ENCODE results near the gene SCAMP3. TPM values are rescaled to one million over a fixed set of nuclear protein-coding genes. Genes with fewer than 3 reads are reported as not detected.

SCAMP3 gene
- total and polyA plus RNA-seq, 2 of the 4 experiments (the other 2 are of a cell fraction): 30.5 to 118 TPM

DNA sequence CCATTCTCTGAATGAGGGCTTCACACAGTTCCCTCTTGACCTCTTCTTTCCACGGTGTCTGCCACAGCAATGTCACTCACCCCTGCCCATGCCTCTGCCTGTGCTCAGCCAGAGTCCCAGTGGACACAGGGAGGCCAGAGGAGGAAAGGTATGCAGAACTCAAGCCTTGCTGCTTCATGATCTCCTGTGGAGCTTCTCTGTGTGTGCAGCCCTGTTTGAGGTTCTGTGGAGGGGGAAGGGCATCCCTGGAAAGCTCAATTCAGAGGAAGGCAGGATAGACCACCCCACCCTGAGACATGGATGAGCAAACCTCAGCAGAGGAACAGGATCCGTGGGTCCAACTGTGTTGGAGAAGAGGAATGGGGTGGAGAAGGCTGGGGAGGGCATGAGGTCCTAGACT is 17.1 kb upstream of the SCAMP3 start:
- H3K9ac ChIP-seq (ENCODE audit: low read depth, low read length): no peak overlapping the region
- no peaks in the 10 kb centered on the region; the same call in 1 of the 2 replicates for H4K20me1 ChIP-seq (ENCODE audit: insufficient read depth, low read length)
- no peak overlapping the region for H3K4me3 ChIP-seq (ENCODE audit: insufficient read depth, low read depth, low read length)
- no peak overlapping the region for H2BK5ac ChIP-seq (ENCODE audit: low read depth, low read length, poor library complexity, severe bottlenecking)
- peaks cover 0 to 9% of the 10 kb centered on the region in 2 experiments; a peak in 2 of 4 replicates for H3K79me1 ChIP-seq (ENCODE audit: low read depth in 1 of 2, low read length in 2 of 2)
- H3K14ac ChIP-seq (replicated peaks; ENCODE audit: low read depth, low read length): no peak overlapping the region
- intact Hi-C loops (cut with micrococcal nuclease): loop anchor here (5.0 kb wide), 1 partner anchor 313 kb away; no protein-coding TSS in a partner anchor
- no peak overlapping the region for H2AFZ ChIP-seq (replicated peaks; ENCODE audit: low read length, poor library complexity)
- in situ Hi-C loops (cut with MboI; ENCODE audit: low sequenced_read_pairs): loop anchor here (5.0 kb wide), 1 partner anchor 38 kb away; no protein-coding TSS in a partner anchor
- no peak overlapping the region for H3K4ac ChIP-seq (ENCODE audit: low read depth, low read length)
- H3K56ac ChIP-seq (ENCODE audit: extremely low read depth, insufficient read depth, low read length): no peak overlapping the region
- no peak overlapping the region for H3K4me2 ChIP-seq (ENCODE audit: low read depth, low read length)
- H2BK20ac ChIP-seq (ENCODE audit: low read depth, low read length): no peak overlapping the region
- no peak overlapping the region for H3K27ac ChIP-seq (ENCODE audit: insufficient read depth, low read length)
- no peak overlapping the region for H2BK120ac ChIP-seq (ENCODE audit: low read depth, low read length)
- H2AK9ac ChIP-seq (replicated peaks; ENCODE audit: low read depth, low read length, poor library complexity): no peak overlapping the region
- ChIA-PET CTCF (no interaction called here), POLR2A (ENCODE audit: unreplicated experiment) (no interaction called here)
- H3K36me3 ChIP-seq (ENCODE audit: control insufficient read depth, insufficient read depth, low read length): no peaks in the 10 kb centered on the region
- H3K4me1 ChIP-seq (ENCODE audit: control insufficient read depth, insufficient read depth, low read length): peaks cover 1% of the 10 kb centered on the region; the same call in 1 of the 2 replicates
- no peak overlapping the region for H3K23ac ChIP-seq (ENCODE audit: low read depth, low read length)
- H3K18ac ChIP-seq (ENCODE audit: low read depth, low read length): no peak overlapping the region
- no TSS peak for BruUV-seq (replicated peaks)
- H3K9me3 ChIP-seq (ENCODE audit: control insufficient read depth, insufficient read depth, low read length): no peaks in the 10 kb centered on the region
- no peaks in the 10 kb centered on the region for H3K27me3 ChIP-seq (ENCODE audit: control insufficient read depth, insufficient read depth, low read length)
- TF ChIP-seq RFX5 (IDR thresholded peaks at IDR 0.05; ENCODE audit: low read depth, low read length): no peak
- no peak for TF ChIP-seq FOS (IDR thresholded peaks at IDR 0.05; ENCODE audit: low read depth, low read length)
- TF ChIP-seq POLR2A (IDR thresholded peaks at IDR 0.05; ENCODE audit: low read depth, low read length): no peak
- TF ChIP-seq CHD1 (IDR thresholded peaks at IDR 0.05; ENCODE audit: low read depth, low read length): no peak
- TF ChIP-seq, protein P1, sequence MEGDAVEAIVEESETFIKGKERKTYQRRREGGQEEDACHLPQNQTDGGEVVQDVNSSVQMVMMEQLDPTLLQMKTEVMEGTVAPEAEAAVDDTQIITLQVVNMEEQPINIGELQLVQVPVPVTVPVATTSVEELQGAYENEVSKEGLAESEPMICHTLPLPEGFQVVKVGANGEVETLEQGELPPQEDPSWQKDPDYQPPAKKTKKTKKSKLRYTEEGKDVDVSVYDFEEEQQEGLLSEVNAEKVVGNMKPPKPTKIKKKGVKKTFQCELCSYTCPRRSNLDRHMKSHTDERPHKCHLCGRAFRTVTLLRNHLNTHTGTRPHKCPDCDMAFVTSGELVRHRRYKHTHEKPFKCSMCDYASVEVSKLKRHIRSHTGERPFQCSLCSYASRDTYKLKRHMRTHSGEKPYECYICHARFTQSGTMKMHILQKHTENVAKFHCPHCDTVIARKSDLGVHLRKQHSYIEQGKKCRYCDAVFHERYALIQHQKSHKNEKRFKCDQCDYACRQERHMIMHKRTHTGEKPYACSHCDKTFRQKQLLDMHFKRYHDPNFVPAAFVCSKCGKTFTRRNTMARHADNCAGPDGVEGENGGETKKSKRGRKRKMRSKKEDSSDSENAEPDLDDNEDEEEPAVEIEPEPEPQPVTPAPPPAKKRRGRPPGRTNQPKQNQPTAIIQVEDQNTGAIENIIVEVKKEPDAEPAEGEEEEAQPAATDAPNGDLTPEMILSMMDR (conservative IDR thresholded peaks at IDR 0.05; ENCODE audit: low read depth, low read length): no peak
- no peak for TF ChIP-seq CEBPB (IDR thresholded peaks at IDR 0.05; ENCODE audit: low read depth, low read length)
- no peak for TF ChIP-seq RAD21 (IDR thresholded peaks at IDR 0.05; ENCODE audit: low read length)
- no peak for TF ChIP-seq MXI1 (IDR thresholded peaks at IDR 0.05; ENCODE audit: borderline replicate concordance, low read depth, low read length)
- no peak for TF ChIP-seq MAZ (IDR thresholded peaks at IDR 0.05; ENCODE audit: borderline replicate concordance, low read depth, low read length)
- no peak for TF ChIP-seq SMC3 (IDR thresholded peaks at IDR 0.05; ENCODE audit: low read depth, low read length)
- TF ChIP-seq, protein P2, sequence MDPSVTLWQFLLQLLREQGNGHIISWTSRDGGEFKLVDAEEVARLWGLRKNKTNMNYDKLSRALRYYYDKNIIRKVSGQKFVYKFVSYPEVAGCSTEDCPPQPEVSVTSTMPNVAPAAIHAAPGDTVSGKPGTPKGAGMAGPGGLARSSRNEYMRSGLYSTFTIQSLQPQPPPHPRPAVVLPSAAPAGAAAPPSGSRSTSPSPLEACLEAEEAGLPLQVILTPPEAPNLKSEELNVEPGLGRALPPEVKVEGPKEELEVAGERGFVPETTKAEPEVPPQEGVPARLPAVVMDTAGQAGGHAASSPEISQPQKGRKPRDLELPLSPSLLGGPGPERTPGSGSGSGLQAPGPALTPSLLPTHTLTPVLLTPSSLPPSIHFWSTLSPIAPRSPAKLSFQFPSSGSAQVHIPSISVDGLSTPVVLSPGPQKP (IDR thresholded peaks at IDR 0.05; ENCODE audit: borderline replicate concordance, low read depth, low read length): no peak
- TF ChIP-seq, protein P3, sequence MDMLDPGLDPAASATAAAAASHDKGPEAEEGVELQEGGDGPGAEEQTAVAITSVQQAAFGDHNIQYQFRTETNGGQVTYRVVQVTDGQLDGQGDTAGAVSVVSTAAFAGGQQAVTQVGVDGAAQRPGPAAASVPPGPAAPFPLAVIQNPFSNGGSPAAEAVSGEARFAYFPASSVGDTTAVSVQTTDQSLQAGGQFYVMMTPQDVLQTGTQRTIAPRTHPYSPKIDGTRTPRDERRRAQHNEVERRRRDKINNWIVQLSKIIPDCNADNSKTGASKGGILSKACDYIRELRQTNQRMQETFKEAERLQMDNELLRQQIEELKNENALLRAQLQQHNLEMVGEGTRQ (IDR thresholded peaks at IDR 0.05; ENCODE audit: low read depth, low read length): no peak
- no peak for TF ChIP-seq MAFK (IDR thresholded peaks at IDR 0.05; ENCODE audit: low read depth, low read length)
- no peak for TF ChIP-seq RCOR1 (IDR thresholded peaks at IDR 0.05; ENCODE audit: insufficient replicate concordance, low read length)
- no peak for TF ChIP-seq BHLHE40 (IDR thresholded peaks at IDR 0.05; ENCODE audit: low read depth, low read length)
- TF ChIP-seq NFE2L2 (IDR thresholded peaks at IDR 0.05; ENCODE audit: low read depth, low read length): no peak
- dilution Hi-C loops (cut with HindIII; ENCODE audit: low sequenced_read_pairs, unreplicated experiment): no loop called here
- no peak for DNase-seq
- no peak overlapping the region for H4K91ac ChIP-seq (ENCODE audit: insufficient read depth, low read depth, low read length)
- no peak overlapping the region for H2AK5ac ChIP-seq (ENCODE audit: low read depth, low read length)
- H4K5ac ChIP-seq (ENCODE audit: low read depth, low read length): no peak overlapping the region
- H3K9me1 ChIP-seq (ENCODE audit: insufficient read depth, low read length): peaks cover 5% of the 10 kb centered on the region
- no peak overlapping the region for H4K8ac ChIP-seq (ENCODE audit: low read depth in 2 of 2, low read length in 2 of 2)
- H2BK15ac ChIP-seq (ENCODE audit: low read depth, low read length): no peak overlapping the region
- no peak for ATAC-seq (ENCODE audit: low read depth)
- WGBS, 2 experiments (ENCODE audit: extremely low coverage in 2 of 2, insufficient read length in 1 of 2): no CpG with 5 or more reads among the region's 2 CpGs
